ENCODE data around the gene TMEM54. TPM values are rescaled to one million over a fixed set of nuclear protein-coding genes. Genes with fewer than 3 reads are reported as not detected.

Gene TMEM54
- total and polyA plus RNA-seq, 4 experiments from 2014 or later: not detected

DNA sequence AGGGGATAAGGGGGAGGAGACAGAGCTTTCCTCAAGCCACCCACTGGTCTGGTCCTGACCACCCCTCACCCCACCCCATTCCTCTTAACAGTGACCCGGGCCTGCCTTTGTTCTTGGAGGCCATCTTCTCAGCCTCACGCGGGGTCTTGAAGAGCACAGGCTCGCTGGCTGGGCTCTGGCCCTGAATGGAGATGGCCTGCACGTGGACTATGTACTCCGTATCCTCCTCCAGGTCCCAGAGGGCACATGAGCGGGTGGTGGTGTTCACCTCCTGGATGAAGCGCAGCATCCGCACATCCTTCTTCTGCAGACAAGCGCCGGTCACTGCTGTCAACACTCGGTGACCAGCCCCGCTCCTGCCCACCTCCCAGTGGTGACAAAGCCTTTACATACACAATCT is 33.1 kb downstream of the TMEM54 start:
- Mint-ChIP-seq H3K27ac (no peak overlapping the region), H3K4me3 (no peak overlapping the region), H3K36me3 (peaks cover 18 to 31% of the 10 kb centered on the region in 2 donors), H3K9me3 (peaks cover 0 to 2% (median 0%) of the 10 kb centered on the region in 8 donors), H3K27me3 (peaks cover 25 to 29% of the 10 kb centered on the region in 2 donors), H3K4me1 (peaks cover 10 to 24% (median 17%) of the 10 kb centered on the region in 4 donors)
- no peak overlapping the region for H3K4me3 ChIP-seq (ENCODE audit: low read length in 2 of 2)
- H3K27me3 ChIP-seq (ENCODE audit: insufficient read depth, low read length): peaks cover 12% of the 10 kb centered on the region
- intact Hi-C loops (cut with micrococcal nuclease): no loop called here
- POLR2A ChIA-PET (ENCODE audit: partially characterized antibody): no interaction called here
- no peaks in the 10 kb centered on the region for H3K36me3 ChIP-seq (ENCODE audit: insufficient read depth, low read length)
- DNase-seq: no peak
- no peaks in the 10 kb centered on the region for H3K9me3 ChIP-seq (ENCODE audit: control insufficient read depth in 1 of 2, low read length in 2 of 2)
- CTCF ChIA-PET (ENCODE audit: partially characterized antibody): no interaction called here
- H3K4me1 ChIP-seq (ENCODE audit: insufficient read depth, low read length): peaks cover 4% of the 10 kb centered on the region
- no peak overlapping the region for H3K27ac ChIP-seq (ENCODE audit: low read depth, low read length)

GRCh38 chr1:32867671-32868070 is 33.5 kb downstream of the TMEM54 start:
- peaks cover 22 to 26% of the 10 kb centered on the region in 2 donors for H3K27me3 Mint-ChIP-seq
- H3K4me3 Mint-ChIP-seq: no peak overlapping the region
- H3K4me1 ChIP-seq (ENCODE audit: insufficient read depth, low read length): peaks cover 4% of the 10 kb centered on the region
- H3K27ac Mint-ChIP-seq: no peak overlapping the region
- ChIA-PET CTCF (ENCODE audit: partially characterized antibody) (no interaction called here), POLR2A (ENCODE audit: partially characterized antibody) (no interaction called here)
- DNase-seq: no peak
- H3K27me3 ChIP-seq (ENCODE audit: insufficient read depth, low read length): peaks cover 12% of the 10 kb centered on the region
- H3K4me1 Mint-ChIP-seq: peaks cover 10 to 24% (median 16%) of the 10 kb centered on the region in 4 donors
- intact Hi-C loops (cut with micrococcal nuclease): no loop called here
- H3K36me3 ChIP-seq (ENCODE audit: insufficient read depth, low read length): no peaks in the 10 kb centered on the region
- no peaks in the 10 kb centered on the region for H3K9me3 ChIP-seq (ENCODE audit: control insufficient read depth in 1 of 2, low read length in 2 of 2)
- H3K36me3 Mint-ChIP-seq: peaks cover 22 to 34% of the 10 kb centered on the region in 2 donors
- H3K4me3 ChIP-seq (ENCODE audit: low read length in 2 of 2): no peak overlapping the region
- no peak overlapping the region for H3K27ac ChIP-seq (ENCODE audit: low read depth, low read length)
- peaks cover 0 to 2% (median 0%) of the 10 kb centered on the region in 8 donors for H3K9me3 Mint-ChIP-seq

- Mint-ChIP-seq H3K9me3 (peaks cover 0 to 2% (median 0%) of the 10 kb centered on the region in 8 donors), H3K27me3 (peaks cover 21 to 24% of the 10 kb centered on the region in 2 donors), H3K36me3 (peaks cover 26 to 38% of the 10 kb centered on the region in 2 donors), H3K4me1 (peaks cover 8 to 24% (median 14%) of the 10 kb centered on the region in 4 donors), H3K4me3 (no peak overlapping the region), H3K27ac (peak overlapping the region in 1 of 7 donors; percentile 75)
- H3K27me3 ChIP-seq (ENCODE audit: insufficient read depth, low read length): peaks cover 12% of the 10 kb centered on the region
- H3K4me1 ChIP-seq (ENCODE audit: insufficient read depth, low read length): peaks cover 4% of the 10 kb centered on the region
- no peak overlapping the region for H3K27ac ChIP-seq (ENCODE audit: low read depth, low read length)
- H3K9me3 ChIP-seq (ENCODE audit: control insufficient read depth in 1 of 2, low read length in 2 of 2): no peaks in the 10 kb centered on the region
- no peak overlapping the region for H3K4me3 ChIP-seq (ENCODE audit: low read length in 2 of 2)
- no peak for DNase-seq
- H3K36me3 ChIP-seq (ENCODE audit: insufficient read depth, low read length): no peaks in the 10 kb centered on the region
- ChIA-PET CTCF (ENCODE audit: partially characterized antibody) (interaction anchor here (1.0 kb wide), 1 partner anchor 95 kb away, joined by 3 read pairs; no protein-coding TSS in a partner anchor), POLR2A (ENCODE audit: partially characterized antibody) (no interaction called here)
- intact Hi-C loops (cut with micrococcal nuclease): no loop called here
These were observed 34.0 kb downstream of the TMEM54 start for GRCh38 chr1:32867151-32867550.

- Histone ChIP-seq H3K36me3 (ENCODE audit: insufficient read depth, low read length) (no peaks in the 10 kb centered on the region), H3K4me1 (ENCODE audit: insufficient read depth, low read length) (peaks cover 4% of the 10 kb centered on the region), H3K27ac (ENCODE audit: low read depth, low read length) (no peak overlapping the region), H3K27me3 (ENCODE audit: insufficient read depth, low read length) (no peaks in the 10 kb centered on the region), H3K9me3 (ENCODE audit: control insufficient read depth in 1 of 2, low read length in 2 of 2) (no peaks in the 10 kb centered on the region), H3K4me3 (ENCODE audit: low read length in 2 of 2) (no peak overlapping the region)
- peaks cover 34 to 46% of the 10 kb centered on the region in 2 donors for H3K36me3 Mint-ChIP-seq
- intact Hi-C loops (cut with micrococcal nuclease): no loop called here
- no peak for DNase-seq
- ChIA-PET CTCF (ENCODE audit: partially characterized antibody) (interaction anchor here (0.6 to 1.6 kb wide), 3 partner anchors 11 to 461 kb away, joined by 3 read pairs; no protein-coding TSS in a partner anchor), POLR2A (ENCODE audit: partially characterized antibody) (no interaction called here)
- H3K9me3 Mint-ChIP-seq: peaks cover 0 to 2% (median 0%) of the 10 kb centered on the region in 8 donors
- H3K27ac Mint-ChIP-seq: no peak overlapping the region
- H3K4me3 Mint-ChIP-seq: no peak overlapping the region
- peaks cover 4 to 14% (median 10%) of the 10 kb centered on the region in 4 donors for H3K4me1 Mint-ChIP-seq
- H3K27me3 Mint-ChIP-seq: peaks cover 11 to 13% of the 10 kb centered on the region in 2 donors
These were observed 35.4 kb downstream of the TMEM54 start for GRCh38 chr1:32865639-32866405.

GRCh38 chr1:32864375-32865019 is 36.7 kb downstream of the TMEM54 start:
- Mint-ChIP-seq H3K27ac (peak overlapping the region in 1 of 7 donors; percentile 13), H3K9me3 (no peaks in the 10 kb centered on the region), H3K27me3 (peaks cover 5 to 7% of the 10 kb centered on the region in 2 donors), H3K4me3 (no peak overlapping the region), H3K36me3 (peaks cover 39 to 46% of the 10 kb centered on the region in 2 donors), H3K4me1 (peaks cover 0 to 5% (median 3%) of the 10 kb centered on the region in 4 donors)
- ChIA-PET CTCF (ENCODE audit: partially characterized antibody) (no interaction called here), POLR2A (ENCODE audit: partially characterized antibody) (no interaction called here)
- Histone ChIP-seq H3K4me3 (ENCODE audit: low read length in 2 of 2) (no peak overlapping the region), H3K27ac (ENCODE audit: low read depth, low read length) (no peak overlapping the region), H3K4me1 (ENCODE audit: insufficient read depth, low read length) (no peaks in the 10 kb centered on the region), H3K9me3 (ENCODE audit: control insufficient read depth in 1 of 2, low read length in 2 of 2) (no peaks in the 10 kb centered on the region), H3K36me3 (ENCODE audit: insufficient read depth, low read length) (no peaks in the 10 kb centered on the region), H3K27me3 (ENCODE audit: insufficient read depth, low read length) (no peaks in the 10 kb centered on the region)
- intact Hi-C loops (cut with micrococcal nuclease): no loop called here
- DNase-seq: no peak

- DNase-seq: no peak
- Histone ChIP-seq H3K27me3 (ENCODE audit: insufficient read depth, low read length) (no peaks in the 10 kb centered on the region), H3K36me3 (ENCODE audit: insufficient read depth, low read length) (no peaks in the 10 kb centered on the region), H3K27ac (ENCODE audit: low read depth, low read length) (no peak overlapping the region), H3K4me3 (ENCODE audit: low read length in 2 of 2) (no peak overlapping the region), H3K4me1 (ENCODE audit: insufficient read depth, low read length) (no peaks in the 10 kb centered on the region), H3K9me3 (ENCODE audit: control insufficient read depth in 1 of 2, low read length in 2 of 2) (no peaks in the 10 kb centered on the region)
- ChIA-PET CTCF (ENCODE audit: partially characterized antibody) (interaction anchor here (1.1 kb wide), 1 partner anchor 8 kb away, joined by 3 read pairs; no protein-coding TSS in a partner anchor), POLR2A (ENCODE audit: partially characterized antibody) (no interaction called here)
- intact Hi-C loops (cut with micrococcal nuclease): no loop called here
- no peak overlapping the region for H3K27ac Mint-ChIP-seq
- H3K4me1 Mint-ChIP-seq: no peaks in the 10 kb centered on the region
- no peaks in the 10 kb centered on the region for H3K9me3 Mint-ChIP-seq
- H3K36me3 Mint-ChIP-seq: peaks cover 42% of the 10 kb centered on the region in 2 donors
- no peak overlapping the region for H3K4me3 Mint-ChIP-seq
- peaks cover 0 to 2% of the 10 kb centered on the region in 2 donors for H3K27me3 Mint-ChIP-seq
These were observed 37.3 kb downstream of the TMEM54 start for GRCh38 chr1:32863881-32864245.

DNA sequence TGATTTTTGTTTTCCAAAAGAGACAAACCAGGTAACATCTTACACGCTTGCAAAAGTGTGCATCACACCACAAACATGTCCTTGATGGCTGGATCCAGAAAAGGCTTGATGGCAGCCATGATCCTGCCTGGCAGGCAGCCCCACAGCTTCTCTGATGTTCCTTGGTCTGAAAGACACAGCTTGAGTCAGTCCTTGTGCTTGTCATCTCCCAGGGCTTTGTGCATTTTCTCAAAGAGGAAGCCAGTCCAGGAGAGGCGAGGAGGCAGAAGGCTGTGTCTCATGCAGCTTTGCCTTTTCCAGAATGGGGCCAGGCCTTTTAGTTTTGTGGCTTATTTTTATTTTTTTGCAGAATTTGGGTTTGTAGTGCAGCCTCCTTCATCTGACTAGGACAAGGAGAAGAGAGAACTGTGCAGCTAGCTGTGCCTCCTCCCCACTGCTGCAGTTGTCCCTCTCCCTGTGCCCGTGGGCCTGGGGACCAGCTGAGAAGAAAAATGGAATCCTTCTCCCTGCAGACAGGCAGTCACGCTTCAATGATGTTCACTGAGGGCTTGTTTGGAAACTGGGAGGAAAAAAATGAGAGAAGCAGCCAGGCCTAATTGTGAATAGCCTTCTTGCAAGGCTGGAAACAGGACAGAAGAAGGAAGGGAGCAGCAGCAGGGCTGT is 37.8 kb downstream of the TMEM54 start:
- H3K36me3 Mint-ChIP-seq: peaks cover 41 to 47% of the 10 kb centered on the region in 2 donors
- Histone ChIP-seq H3K36me3 (ENCODE audit: insufficient read depth, low read length) (no peaks in the 10 kb centered on the region), H3K4me3 (ENCODE audit: low read length in 2 of 2) (no peak overlapping the region), H3K4me1 (ENCODE audit: insufficient read depth, low read length) (no peaks in the 10 kb centered on the region), H3K9me3 (ENCODE audit: control insufficient read depth in 1 of 2, low read length in 2 of 2) (no peaks in the 10 kb centered on the region), H3K27ac (ENCODE audit: low read depth, low read length) (no peak overlapping the region), H3K27me3 (ENCODE audit: insufficient read depth, low read length) (no peaks in the 10 kb centered on the region)
- H3K4me1 Mint-ChIP-seq: no peaks in the 10 kb centered on the region
- no peak for DNase-seq
- CTCF ChIA-PET (ENCODE audit: partially characterized antibody): interaction anchor here (0.8 to 1.1 kb wide), 2 partner anchors 8 to 90 kb away, joined by 3 read pairs; no protein-coding TSS in a partner anchor
- intact Hi-C loops (cut with micrococcal nuclease): no loop called here
- no peaks in the 10 kb centered on the region for H3K9me3 Mint-ChIP-seq
- no peaks in the 10 kb centered on the region for H3K27me3 Mint-ChIP-seq
- POLR2A ChIA-PET (ENCODE audit: partially characterized antibody): no interaction called here
- no peak overlapping the region for H3K4me3 Mint-ChIP-seq
- peak overlapping the region in 1 of 7 donors; percentile 26 for H3K27ac Mint-ChIP-seq
